Measurements from ENCODE around the gene TNS3. TPM values are rescaled to one million over a fixed set of nuclear protein-coding genes. Genes with fewer than 3 reads are reported as not detected.

TNS3 gene
- total RNA-seq, 4 donors from 2014 or later: 70.9 to 112 (median 98.6) TPM

DNA sequence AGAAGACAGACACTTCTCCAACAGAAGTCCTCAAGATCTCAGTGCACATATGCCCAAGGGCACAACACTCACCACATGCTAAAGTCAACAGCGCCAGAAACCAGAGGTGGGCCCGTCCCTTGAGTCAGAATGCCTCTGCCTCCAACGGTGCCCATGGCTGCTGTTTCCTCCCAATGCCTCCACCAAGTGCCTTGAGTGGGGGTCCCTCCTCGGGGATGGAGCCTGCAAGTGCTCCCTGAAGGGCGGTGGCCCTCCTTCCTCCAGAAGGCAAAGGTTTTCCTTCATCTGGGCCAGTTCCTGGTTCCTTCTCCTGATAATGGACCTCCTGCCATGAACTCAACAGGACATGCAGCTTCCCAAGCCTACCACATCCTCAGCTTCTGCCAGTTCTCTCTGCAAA, 58.5 kb downstream of the TNS3 start:
- no peak for DNase-seq (ENCODE audit: low spot score)
- no peak for ATAC-seq (ENCODE audit: low FRiP score)
- TF ChIP-seq, protein P1, sequence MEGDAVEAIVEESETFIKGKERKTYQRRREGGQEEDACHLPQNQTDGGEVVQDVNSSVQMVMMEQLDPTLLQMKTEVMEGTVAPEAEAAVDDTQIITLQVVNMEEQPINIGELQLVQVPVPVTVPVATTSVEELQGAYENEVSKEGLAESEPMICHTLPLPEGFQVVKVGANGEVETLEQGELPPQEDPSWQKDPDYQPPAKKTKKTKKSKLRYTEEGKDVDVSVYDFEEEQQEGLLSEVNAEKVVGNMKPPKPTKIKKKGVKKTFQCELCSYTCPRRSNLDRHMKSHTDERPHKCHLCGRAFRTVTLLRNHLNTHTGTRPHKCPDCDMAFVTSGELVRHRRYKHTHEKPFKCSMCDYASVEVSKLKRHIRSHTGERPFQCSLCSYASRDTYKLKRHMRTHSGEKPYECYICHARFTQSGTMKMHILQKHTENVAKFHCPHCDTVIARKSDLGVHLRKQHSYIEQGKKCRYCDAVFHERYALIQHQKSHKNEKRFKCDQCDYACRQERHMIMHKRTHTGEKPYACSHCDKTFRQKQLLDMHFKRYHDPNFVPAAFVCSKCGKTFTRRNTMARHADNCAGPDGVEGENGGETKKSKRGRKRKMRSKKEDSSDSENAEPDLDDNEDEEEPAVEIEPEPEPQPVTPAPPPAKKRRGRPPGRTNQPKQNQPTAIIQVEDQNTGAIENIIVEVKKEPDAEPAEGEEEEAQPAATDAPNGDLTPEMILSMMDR (IDR thresholded peaks at IDR 0.05): no peak

GRCh38 chr7:47521816-47522561, 59.9 kb downstream of the TNS3 start:
- ATAC-seq (ENCODE audit: low FRiP score) (no peak), DNase-seq (ENCODE audit: low spot score) (no peak)

DNA sequence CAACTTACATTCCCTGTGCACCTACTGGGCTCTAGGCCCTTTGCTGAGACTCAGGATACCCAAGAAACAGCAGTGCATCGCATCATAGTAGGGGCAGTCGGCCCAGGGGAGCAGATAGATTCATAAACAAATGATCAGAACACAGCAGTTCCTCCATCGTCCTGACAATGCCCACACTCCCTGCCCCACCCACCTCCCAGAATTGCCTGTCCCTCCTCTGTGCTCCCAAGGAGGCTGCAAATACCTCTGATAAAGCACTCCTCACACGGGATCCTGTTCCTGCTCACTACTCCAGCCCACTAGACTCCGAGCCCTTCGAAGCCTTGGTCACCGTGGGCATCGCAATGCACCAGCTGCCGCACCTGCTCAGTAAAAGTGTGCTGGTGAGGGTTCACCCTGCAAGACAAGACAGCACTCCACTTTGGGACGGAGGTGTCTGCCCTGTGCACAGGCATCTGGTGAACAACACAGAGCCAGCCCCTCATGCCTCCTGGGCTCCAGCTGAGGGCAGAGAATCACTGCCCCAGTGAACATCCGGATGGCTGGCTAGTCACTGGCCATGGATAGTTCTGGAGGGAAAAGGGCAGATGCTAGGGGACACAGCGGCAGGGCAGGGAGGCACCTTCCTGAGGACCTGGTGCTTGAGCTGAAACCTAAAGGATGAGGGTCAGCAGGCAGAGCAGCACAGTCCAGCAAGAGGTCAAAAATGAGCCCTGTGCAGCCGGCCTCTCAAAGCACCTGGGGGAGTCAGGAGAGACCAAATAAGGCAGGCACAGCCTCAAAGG, 60.7 kb downstream of the TNS3 start:
- DNase-seq (ENCODE audit: low spot score) (no peak), ATAC-seq (ENCODE audit: low FRiP score) (no peak)
- TF ChIP-seq, protein P1 (IDR thresholded peaks at IDR 0.05): no peak

More at GRCh38 chr7:47521816-47522561, 59.9 kb downstream of the TNS3 start:
- TF ChIP-seq, protein P1 (IDR thresholded peaks at IDR 0.05): no peak

GRCh38 chr7:47520406-47520805, 61.5 kb downstream of the TNS3 start:
- TF ChIP-seq, protein P1 (IDR thresholded peaks at IDR 0.05): no peak
- DNase-seq (ENCODE audit: low spot score): no peak
- peak; percentile 76 for ATAC-seq (ENCODE audit: low FRiP score)

- TF ChIP-seq, protein P1 (IDR thresholded peaks at IDR 0.05): no peak
- ATAC-seq (ENCODE audit: low FRiP score) (no peak), DNase-seq (ENCODE audit: low spot score) (no peak)
Measured at GRCh38 chr7:47518827-47519226, 63.1 kb downstream of the TNS3 start.

GRCh38 chr7:47517821-47518480, 64.0 kb downstream of the TNS3 start:
- TF ChIP-seq, protein P1 (IDR thresholded peaks at IDR 0.05): no peak
- no peak for DNase-seq (ENCODE audit: low spot score)
- no peak for ATAC-seq (ENCODE audit: low FRiP score)

All from omental fat pad (tissue), 4 donors.